IPS-NIHi7 (cell line): ENCODE data around the gene PRTG.
"Not testable (repeated sequence)": the region's sequence is repeated elsewhere in the genome, so short reads cannot be mapped to it uniquely, and the experiment has no call there.

ENCODE experiments used
- DNase-seq: peaks from one replicate; pipeline ENCODE4 v3.0.0; 2012; ENCODE audit warnings: mixed read lengths; ENCODE audit errors: extremely low spot score

The PRTG gene

DNA sequence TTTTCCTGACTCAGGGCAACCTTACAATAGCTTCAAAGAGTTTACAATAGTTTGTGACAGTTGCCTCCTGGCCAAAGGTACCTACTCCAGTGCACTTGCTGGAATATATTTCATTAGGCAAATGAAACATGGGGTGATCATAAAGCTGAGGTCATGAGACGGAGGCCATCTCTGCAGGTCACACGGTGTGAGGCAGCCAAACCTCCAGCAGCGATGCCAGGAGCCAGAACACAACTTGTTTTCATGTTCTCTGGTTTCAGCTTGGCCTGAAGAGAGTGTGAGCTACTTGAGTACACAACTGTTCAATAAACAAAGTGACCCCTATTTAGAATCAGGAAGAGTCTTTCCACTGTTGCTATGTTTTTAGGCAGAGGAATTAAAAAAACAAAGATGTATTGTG, 112.1 kb downstream of the PRTG start:
- DNase-seq = no peak

DNA sequence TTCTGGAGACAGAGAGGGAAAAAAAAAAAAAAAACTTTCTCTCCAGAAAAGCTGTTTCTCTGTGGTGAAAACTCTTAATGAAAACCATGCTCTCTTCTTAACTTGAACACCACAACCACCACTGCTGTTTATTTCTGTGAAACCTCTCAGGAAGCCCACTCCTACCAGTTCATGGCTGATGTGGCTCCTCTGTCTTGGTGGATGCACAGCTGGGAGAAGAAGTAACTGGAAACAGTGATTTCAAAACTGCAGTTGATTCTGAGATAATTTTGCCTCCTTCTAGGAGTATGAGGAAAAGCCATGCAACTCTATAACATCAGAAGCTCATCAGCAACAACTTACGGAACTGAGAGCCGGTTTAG, 114.6 kb downstream of the PRTG start:
- no peak for DNase-seq

DNA sequence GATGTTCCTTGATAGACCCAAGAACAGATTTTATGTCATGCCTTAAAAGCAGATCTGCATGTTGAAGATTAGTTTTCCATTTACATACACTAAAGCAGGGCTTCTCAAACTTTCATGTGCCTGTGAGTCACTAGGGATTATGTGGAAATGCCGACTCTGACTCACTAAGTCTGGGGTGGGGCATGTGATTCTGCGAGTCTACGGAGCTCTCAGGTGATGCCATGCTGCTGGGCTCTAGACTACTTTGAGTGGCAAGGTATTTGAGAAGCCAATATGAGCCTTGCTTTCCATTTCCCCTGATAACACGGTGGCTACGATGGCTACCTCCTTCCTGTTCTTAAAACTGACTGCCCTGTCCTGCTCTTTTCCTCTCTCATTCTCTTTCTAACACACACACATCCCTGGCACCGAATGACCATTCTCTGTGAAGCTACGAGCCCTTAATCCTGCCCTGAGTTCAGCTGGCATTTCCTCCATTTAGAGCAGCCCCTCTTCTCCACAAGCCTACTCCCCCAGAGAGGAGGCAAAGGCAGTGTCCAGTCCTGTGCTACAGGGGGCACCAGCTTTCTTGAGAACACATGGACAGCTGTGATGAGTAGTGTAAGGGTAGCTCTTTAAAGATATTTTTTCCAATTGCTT, 115.1 kb downstream of the PRTG start:
- DNase-seq = no peak

DNA sequence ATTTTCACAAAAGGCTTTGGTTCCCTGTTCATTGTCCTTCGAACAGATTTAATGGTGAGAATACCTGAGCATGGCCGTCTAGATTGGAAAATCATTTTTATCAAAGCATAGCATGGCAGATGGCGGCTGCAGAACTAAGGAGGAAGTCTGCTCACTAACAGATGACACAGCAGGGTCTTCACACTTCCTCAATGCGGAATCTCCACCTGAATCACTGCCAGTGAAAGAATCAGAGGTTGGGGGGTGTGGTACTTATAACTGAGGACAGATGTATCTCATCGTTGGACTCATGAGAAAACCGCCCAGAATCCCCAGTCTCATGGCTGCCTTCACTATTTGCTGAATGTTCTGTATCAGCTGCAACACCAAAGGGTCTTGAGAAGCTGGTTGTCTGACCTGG, 123.2 kb downstream of the PRTG start:
- no peak for DNase-seq

DNA sequence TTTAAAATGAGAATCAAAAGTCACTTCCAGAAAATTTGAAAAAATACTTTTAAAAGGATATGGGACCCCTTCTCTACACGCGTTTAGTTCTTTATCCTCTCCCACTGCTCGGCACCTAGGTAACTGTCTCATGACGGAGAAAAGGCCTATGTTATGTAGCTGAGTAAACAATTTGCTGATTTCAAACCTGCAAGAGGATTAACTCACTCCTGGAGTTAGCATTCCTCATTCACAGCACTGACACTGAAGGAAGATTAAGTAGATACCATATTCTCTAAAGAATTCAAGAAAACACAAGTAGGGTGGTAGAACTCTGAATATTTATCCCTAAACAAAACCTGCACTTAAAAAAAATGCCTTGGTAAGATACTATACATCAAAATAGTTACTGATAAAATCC, 124.6 kb downstream of the PRTG start:
- no peak for DNase-seq

DNA sequence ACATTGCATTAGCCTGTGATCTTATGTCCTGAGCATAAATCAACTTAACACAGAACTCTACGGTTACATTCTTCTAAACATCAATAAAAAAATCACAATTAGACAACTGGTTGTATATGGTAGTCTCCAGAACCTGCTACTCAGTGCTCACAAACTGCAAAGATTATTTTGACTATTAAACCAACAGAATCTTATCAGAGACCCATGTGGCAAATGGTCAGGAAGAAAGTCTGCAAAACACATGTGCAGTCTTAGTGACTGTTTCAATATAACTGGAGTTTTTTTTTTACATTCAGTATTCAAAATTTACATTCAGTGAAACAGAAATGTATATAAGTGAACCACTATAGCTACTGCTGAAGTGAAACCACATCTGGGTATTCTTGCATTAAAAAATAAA, 127.5 kb downstream of the PRTG start:
- no peak for DNase-seq

DNA sequence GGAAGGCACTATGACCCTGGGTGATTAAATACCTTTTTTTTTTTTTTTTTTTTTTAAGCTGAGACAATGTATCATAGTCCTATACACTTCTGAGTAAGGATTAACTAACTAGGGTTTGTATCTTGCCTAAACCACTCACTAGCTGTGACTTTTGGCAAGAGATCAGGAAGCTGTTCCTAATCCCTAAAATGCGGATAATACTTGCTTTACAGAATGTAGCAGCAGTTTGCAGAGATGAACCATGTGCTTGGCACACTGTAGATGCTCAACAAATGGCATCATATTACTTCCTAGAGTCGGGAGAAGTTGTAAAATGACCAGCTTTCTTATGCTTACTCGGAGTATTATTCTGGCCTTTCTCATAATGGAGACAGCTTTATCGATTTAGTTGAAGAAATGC, 129.2 kb downstream of the PRTG start:
- no peak for DNase-seq

DNA sequence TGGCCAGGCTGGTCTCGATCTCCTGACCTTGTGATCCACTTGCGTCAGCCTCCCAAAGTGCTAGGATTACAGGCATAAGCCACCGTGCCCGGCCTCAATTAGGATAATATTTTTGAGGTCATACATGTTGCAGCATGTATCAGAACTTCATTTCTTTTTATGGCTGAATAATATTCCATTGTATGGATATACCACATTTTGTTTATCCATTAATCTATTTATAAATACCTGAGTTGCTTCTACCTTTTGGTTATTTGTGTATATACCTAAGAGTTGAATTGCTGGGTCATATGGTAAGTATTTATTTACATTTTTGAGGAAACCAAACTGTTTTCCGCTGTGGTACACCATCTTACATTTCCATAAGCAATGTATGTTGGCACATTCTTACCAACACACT, 136.7 kb downstream of the PRTG start:
- DNase-seq = no peak

DNA sequence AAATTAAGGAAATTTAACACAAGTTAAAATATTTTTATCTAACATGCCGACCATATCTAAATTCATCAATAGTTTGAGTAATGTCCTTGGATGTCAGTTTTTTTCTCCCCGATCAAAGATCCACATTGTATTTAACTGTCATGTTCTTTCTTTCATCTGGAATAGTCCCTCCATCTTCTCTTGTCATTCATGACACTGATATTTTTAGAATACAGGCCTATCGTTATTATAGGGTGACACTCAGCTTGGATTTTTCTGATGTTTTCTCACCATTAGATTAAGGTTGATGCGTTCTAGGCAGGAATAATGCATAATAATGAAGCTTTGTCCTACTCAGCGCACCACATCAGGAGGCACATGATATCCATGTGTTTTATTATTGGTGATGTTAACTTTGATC, 141.6 kb downstream of the PRTG start:
- no peak for DNase-seq

DNA sequence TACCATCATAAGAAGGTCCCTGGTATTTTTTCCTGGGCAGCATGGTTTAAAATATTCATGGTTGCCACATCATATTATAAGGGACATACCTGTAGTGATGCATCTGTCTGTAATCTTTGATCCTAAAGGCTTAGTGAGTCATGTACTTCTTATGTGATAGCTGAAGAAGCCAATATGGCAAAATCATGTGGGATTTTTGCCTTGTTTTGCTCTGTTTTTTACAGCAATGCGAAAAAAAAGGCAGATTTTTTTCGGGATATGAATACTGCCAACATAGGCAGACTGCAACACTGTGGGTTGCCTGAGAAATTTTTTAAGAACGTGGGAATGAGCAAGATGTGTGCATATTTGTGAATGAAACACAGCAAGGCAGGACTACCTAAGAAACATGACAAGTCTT, 143.5 kb downstream of the PRTG start:
- no peak for DNase-seq

DNA sequence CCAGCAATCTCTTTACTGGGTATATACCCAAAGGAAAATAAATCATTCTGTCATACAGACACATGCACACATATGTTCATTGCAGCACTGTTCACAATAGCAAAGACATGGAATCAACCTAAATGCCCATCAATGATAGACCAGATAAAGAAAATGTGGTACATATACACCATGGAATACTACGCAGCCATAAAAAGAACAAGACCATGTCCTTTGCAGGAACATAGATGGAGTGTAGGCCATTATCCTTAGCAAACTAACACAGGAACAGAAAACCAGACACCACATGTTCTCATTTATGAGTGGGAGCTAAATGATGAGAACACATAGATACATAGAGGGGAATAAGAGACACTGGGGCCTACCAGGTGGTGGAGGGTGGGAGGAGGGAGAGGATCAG, 149.9 kb downstream of the PRTG start:
- DNase-seq = not testable (repeated sequence)

DNA sequence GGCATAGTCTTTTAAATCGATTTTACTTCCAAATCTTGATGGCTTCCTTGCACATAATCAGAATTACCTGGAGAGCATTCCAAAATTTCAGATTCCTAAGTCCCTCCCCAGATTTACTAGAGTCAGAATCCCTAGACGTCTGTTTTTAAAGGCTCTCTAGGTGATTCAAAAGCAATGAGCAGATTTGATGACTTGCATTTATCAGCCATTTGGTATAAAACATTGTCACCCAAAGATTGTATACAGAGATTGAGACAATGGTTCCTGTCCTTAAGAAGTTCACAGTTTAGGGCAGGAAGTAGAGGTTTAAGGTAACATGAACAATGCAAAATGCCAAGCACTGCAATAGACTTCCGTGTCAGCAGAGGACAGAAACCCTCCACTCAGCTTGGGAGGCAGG, 152.2 kb downstream of the PRTG start:
- no peak for DNase-seq

DNA sequence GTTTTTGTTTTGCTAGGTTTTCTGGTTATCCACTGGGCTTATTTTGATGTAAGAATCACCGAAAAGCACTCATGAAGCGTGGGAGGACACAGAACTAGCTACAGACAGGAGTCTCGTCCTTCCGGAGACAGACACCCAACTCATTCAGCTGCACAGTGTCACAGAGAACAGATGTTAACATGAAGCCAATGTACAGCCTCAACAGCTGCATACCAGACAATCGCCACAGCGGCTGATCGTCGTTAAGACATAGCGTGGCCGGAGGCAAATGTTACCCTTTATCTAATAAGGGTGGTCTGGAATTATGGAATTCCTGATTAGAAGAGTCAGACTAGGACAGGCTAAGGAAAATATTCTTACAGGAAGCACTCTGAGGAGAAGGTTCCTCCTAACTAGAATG, 153.7 kb downstream of the PRTG start:
- DNase-seq = no peak

DNA sequence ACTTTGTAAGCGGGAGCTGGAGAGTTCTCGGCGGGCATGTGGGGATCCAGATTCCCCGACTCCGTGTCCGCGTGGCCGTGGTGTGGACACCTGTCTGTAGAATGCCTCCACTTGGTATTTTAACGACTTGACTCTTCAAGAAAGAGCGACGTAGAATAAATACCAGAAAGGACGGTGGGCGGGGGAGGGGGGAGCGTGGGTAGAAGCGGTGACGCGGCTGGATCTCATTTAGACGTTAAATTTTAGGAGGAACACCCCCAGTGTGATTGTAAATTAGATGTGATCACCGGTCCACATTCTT, 154.2 kb downstream of the PRTG start:
- no peak for DNase-seq

DNA sequence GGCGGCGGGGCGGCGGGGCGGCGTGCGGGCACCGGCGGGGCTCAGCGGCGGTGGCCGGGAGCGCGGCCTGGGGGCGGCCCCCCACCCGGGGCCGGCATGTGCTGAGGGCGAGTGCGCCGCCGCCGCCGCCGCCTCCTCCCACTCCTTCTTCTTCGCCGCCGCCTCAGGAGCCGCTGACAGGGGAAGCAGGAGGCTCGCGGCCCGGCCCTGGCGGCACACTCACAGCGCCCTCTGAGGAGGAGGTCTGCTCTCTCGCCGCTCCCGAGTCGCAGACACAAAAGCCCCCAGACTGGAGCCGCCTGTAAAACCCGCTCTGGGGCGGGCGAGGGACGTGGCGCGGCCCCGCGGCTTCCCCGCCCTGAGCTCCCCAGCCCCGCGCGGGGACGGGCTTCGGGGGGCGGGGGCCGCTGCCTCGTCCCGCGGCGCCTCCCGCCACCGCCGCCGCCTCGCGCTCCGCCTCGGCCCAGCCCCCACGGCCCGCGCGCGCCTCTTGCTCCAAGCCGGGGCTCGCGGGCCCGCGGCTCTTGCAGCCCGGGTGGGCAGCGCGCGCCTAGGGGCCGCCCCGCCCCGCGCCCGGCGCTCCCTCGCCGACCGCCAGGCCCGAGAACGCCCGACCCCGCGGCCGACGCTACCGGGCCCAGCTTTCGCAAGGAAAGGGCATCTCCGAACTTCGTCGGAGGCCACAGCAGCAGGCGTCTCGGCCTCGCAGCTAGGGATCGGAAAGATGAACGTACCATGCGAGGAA, 154.7 kb downstream of the PRTG start, which contains the start of gene PYGO1:
Gene PYGO1, minus strand, starts transcription at position 276 of the 745 bp plus-strand sequence. CDS start 462 bp downstream, outside the sequence.
- DNase-seq = peak; percentile 76

DNA sequence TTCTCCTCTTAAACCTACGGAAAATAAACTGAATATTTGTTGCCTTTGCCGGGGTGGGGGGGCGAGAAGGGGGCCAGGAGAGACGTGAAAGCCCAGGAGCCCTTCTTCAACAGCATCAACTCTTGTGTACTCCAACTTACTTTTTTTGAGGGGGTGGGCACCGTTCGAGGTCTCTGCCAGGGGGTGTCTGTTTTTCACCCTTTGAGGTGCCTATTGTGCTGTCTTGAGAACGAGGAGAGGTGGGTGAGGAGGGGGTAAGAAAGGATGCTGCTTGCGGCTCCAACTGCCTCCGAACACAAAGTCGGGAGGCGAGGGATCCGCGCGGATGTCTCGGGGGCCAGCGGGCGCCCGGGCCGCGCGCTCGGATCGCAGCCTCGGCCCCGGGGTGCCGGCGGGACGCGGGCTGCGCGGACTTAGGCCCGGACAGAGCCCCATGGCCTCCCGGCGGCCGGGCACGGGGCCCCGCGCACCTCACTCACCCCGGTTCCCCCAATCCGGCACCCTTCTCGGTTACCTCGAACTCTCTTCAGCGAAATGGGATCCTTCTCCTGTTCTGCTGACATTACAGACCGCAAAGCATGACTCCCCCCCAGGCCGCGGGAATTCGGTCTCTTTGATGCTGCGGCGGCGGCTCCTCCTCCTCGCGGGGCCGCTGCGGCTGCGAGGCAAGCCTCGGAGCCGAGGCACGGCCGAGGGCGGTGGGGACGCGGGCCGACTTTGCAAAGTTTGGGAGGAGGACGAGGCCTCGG, 155.5 kb downstream of the PRTG start:
- peak; percentile 63 for DNase-seq

DNA sequence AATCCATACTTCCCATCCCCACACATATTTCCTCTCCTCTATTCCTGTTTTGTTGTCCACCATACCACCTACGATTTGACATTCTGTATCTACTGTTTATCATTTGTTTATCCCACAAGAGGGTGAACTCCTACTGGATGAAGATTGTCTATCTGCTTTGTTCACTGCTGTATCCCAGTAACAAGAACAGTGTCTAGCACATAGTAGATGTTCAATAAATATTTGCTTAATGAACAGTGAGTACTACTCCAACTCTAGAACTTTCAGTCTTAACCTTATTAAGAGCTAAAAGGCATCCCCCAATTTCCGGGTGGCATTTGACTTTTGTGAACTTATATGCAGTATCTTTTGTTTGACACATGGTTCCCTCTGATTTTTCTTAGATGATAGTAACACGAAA, 156.1 kb downstream of the PRTG start:
- DNase-seq = no peak

DNA sequence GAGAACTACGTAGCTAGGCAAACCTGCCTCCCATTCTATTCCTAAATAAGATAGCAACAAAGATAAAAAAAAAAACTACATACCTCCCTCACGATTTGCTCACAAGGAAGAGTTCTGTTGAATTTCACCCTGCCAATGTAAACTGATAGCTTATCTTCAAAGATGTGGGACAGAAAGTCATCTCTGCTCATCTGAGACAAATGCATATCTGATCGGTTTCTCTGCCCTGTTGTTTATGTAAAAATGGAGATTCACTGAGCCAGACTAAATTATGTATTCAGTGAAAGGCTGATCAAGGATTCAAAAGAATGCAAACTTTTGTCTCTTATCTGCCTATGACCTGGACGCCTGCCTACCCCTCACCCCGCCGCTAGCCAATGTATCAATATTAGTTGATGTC, 166.0 kb downstream of the PRTG start:
- DNase-seq = no peak

DNA sequence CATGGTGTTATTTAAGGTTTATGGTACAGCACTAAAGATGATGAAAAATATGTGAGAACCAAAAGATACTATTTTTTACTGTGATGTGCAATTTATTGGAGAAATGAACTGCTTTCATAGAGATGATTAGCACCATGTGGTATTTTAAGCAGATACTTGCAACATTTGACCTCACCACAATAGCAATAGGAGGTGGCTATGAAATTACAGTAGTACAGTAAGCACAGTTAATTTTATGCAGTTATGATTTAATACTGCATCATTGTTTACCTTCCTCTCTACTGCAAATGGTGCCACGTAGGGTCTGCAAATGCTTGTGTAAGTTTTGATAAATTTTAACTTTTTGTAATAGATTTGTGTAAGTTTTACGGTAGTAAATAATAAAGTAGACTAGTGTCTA, 168.9 kb downstream of the PRTG start:
- DNase-seq = no peak

DNA sequence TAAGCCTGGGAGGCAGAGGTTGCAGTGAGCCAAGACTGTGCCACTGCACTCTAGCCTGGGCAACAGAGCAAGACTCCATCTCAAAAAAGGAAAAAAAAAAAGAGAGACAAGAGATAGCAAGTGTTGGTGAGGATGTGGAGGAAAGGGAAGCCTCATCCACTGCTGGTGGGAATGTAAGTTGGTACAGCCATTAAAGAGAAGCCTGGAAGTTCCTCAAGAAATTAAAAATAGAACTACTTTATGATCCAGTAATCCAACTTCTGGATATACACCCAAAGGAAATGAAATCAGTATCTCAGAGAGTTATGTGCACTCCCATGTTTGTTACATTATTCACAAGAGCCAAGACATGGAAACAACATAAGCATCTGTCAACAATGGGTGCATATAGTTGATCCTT, 169.7 kb downstream of the PRTG start:
- no peak for DNase-seq

DNA sequence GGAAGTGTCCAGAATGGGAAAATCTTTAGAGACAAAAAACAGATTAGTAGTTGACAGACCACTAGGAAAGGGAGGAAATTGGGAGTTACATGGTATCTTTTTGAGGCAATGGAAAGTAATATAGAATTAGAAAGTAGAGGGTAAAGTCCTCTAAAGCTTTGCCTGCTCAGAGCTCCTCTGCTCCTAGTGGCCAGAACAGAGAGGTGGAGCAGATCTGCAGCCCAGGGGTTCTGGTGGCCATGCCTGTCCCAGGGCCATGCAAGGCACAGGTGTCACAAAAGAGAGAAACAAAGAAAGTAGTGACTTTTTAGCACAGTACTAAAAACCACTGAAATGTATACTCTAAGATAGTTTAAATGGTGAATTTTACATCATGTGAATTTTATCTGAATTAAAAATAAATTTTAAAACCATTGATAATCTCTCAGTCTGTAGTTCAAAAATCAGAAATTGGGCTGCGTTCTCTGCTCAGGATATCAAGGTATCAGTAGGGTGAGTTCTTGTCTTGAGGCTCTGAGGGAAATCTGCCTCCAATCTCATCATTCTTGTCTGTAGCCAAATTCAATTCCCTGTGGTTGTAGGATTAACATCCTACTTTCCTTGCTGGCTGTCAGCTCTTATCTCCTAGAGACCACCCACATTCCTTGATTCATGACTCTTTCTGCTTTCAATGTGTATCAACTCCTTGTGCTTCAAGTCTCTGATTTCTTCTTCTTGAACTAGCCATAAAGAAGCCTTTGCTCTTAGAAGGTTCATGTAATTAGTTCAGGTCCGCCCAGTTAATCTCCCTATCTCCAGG, 178.4 kb downstream of the PRTG start:
- peak; percentile 39 for DNase-seq

DNA sequence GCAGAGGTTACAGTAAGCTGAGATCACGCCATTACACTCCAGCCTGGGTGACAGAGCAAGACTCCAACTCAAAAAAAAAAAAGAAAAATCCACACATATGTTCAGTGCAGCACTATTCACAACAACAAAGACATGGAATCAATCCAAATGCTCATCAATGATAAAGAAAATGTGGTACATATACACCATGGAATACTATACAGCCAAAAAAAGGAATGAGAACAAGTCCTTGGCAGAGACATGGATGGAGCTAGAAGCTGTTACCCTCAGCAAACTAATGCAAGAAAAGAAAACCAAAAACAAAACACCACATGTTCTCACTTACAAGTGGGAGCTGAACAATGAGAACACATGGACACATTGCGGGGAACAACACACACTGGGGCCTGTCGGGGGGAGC, 180.4 kb downstream of the PRTG start:
- no peak for DNase-seq
